Liver (tissue), 9 donors: ENCODE measurements around the gene BRF1. TPM values are rescaled to one million over a fixed set of nuclear protein-coding genes. Genes with fewer than 3 reads are reported as not detected.

ENCODE experiments used
- DNase-seq: peaks from one replicate; pipeline ENCODE4 v3.0.0-alpha.2; 2017; ENCODE audit warnings: low spot score
- H3K27ac ChIP-seq, 2 donors: one replicate each; pipeline ENCODE4 v1.7.0; 2013; ENCODE audit warnings: inconsistent platforms in 2 of 2, low read length in 2 of 2, control low read depth in 1 of 2, low read depth in 1 of 2, mild to moderate bottlenecking in 1 of 2
- H3K27me3 ChIP-seq, 4 donors: one replicate each; pipeline versions ENCODE4 v1.6.1 to v1.7.0; 2013; ENCODE audit warnings: low read length in 3 of 4, inconsistent platforms in 1 of 4, mild to moderate bottlenecking in 1 of 4, moderate library complexity in 1 of 4; ENCODE audit not compliant: control insufficient read depth in 4 of 4, insufficient read depth in 4 of 4
- H3K36me3 ChIP-seq, 4 donors: one replicate each; pipeline versions ENCODE4 v1.6.1 to v1.7.0; 2013; ENCODE audit warnings: low read length in 3 of 4, mild to moderate bottlenecking in 3 of 4, low read depth in 1 of 4, moderate library complexity in 1 of 4; ENCODE audit not compliant: control insufficient read depth in 4 of 4, insufficient read depth in 3 of 4
- H3K4me1 ChIP-seq, 4 donors: one replicate each; pipeline versions ENCODE4 v1.6.1 to v1.7.0; 2013; ENCODE audit warnings: low read length in 3 of 4, mild to moderate bottlenecking in 3 of 4, moderate library complexity in 1 of 4; ENCODE audit not compliant: control insufficient read depth in 4 of 4, insufficient read depth in 4 of 4
- H3K4me3 ChIP-seq, 3 donors: one replicate each; pipeline versions ENCODE4 v1.6.1 to v1.7.0; 2013; ENCODE audit warnings: low read length in 3 of 3, control low read depth in 1 of 3, low read depth in 1 of 3, mild to moderate bottlenecking in 1 of 3
- H3K9ac ChIP-seq, 2 donors: one replicate each; pipeline ENCODE4 v1.7.0; 2013; ENCODE audit warnings: low read length in 2 of 2, mild to moderate bottlenecking in 2 of 2, moderate library complexity in 2 of 2, control low read depth in 1 of 2, low read depth in 1 of 2
- H3K9me3 ChIP-seq, 4 donors: one replicate each; pipeline versions ENCODE4 v1.6.1 to v1.7.0; 2013; ENCODE audit warnings: low read length in 3 of 4; ENCODE audit not compliant: control insufficient read depth in 4 of 4
- EGR1 ChIP-seq, 2 donors: IDR thresholded peaks; 2 replicates each; pipeline ENCODE4 v1.6.1; 2016 to 2018; ENCODE audit warnings: antibody characterized with exemption in 2 of 2, low read depth in 2 of 2
- FOXA1 ChIP-seq: IDR thresholded peaks from 2 replicates; pipeline ENCODE4 v1.6.1; 2016; ENCODE audit warnings: antibody characterized with exemption
- FOXA2 ChIP-seq: IDR thresholded peaks from 2 replicates; pipeline ENCODE4 v1.6.1; 2016; ENCODE audit warnings: antibody characterized with exemption
- GABPA ChIP-seq, 2 donors: IDR thresholded peaks in 1 of 2; conservative IDR thresholded peaks in 1 of 2; 2 replicates each; pipeline ENCODE4 v1.6.1; 2016; ENCODE audit warnings: antibody characterized with exemption in 2 of 2, mild to moderate bottlenecking in 1 of 2, moderate library complexity in 1 of 2
- HNF4A ChIP-seq, 2 donors: conservative IDR thresholded peaks; 2 replicates each; pipeline ENCODE4 v1.6.1; 2016; ENCODE audit warnings: antibody characterized with exemption in 2 of 2, mild to moderate bottlenecking in 2 of 2
- HNF4G ChIP-seq: IDR thresholded peaks from 2 replicates; pipeline ENCODE4 v1.6.1; 2016; ENCODE audit warnings: antibody characterized with exemption
- JUND ChIP-seq, 2 donors: IDR thresholded peaks; 2 replicates each; pipeline ENCODE4 v1.6.1; 2016; ENCODE audit warnings: antibody characterized with exemption in 2 of 2
- RXRA ChIP-seq, 2 donors: IDR thresholded peaks; 2 replicates each; pipeline ENCODE4 v1.6.1; 2017 to 2018; ENCODE audit warnings: antibody characterized with exemption in 2 of 2, mild to moderate bottlenecking in 1 of 2
- SP1 ChIP-seq: IDR thresholded peaks from 2 replicates; pipeline ENCODE4 v1.6.1; 2018; ENCODE audit warnings: antibody characterized with exemption, mild to moderate bottlenecking
- TAF1 ChIP-seq: conservative IDR thresholded peaks from 2 replicates; pipeline ENCODE4 v1.6.1; 2016; ENCODE audit warnings: antibody characterized with exemption, mild to moderate bottlenecking
- YY1 ChIP-seq: IDR thresholded peaks from 2 replicates; pipeline ENCODE4 v1.6.1; 2016; ENCODE audit warnings: antibody characterized with exemption, mild to moderate bottlenecking
- WGBS: extraction: QIAGEN DNeasy Blood & Tissue Kit; methylation state at CpG from one replicate; pipeline ENCODE4 v1.1.7; 2013; 5-methylcytosine and 5-hydroxymethylcytosine counted together
- polyA plus RNA-seq, 2 donors: library from polyadenylated mRNA; stranded (reverse) in 1 of 2; unstranded in 1 of 2; fragments of 200-250 nt in 1 of 2; fragments of >200 nt in 1 of 2; fragmentation: Nextera tagmentation in 1 of 2; extraction: Ambion mirVana in 1 of 2; gene quantifications; one replicate each; pipeline versions ENCODE4 v1.2.1 to v1.2.3, GENCODE V29; 2013 to 2015
- total RNA-seq, 2 donors: library from RNA; depleted of rRNA; stranded (reverse); fragments of >200 nt; gene quantifications; one replicate each; pipeline ENCODE4 v1.2.3, GENCODE V29; 2014
- TF ChIP-seq, protein P1 (sequence below): IDR thresholded peaks from 2 replicates; pipeline ENCODE4 v1.6.1; 2016; ENCODE audit warnings: antibody characterized with exemption
- TF ChIP-seq, protein P2 (sequence below): IDR thresholded peaks from 2 replicates; pipeline ENCODE4 v1.6.1; 2016; ENCODE audit warnings: antibody characterized with exemption
- TF ChIP-seq, protein P3 (sequence below): IDR thresholded peaks from 2 replicates; pipeline ENCODE4 v1.6.1; 2016; ENCODE audit warnings: antibody characterized with exemption, mild to moderate bottlenecking
- donor health status: healthy.
- donor health status: healthy.
- donor health status: healthy.
- donor health status: healthy.
- donor health status: healthy.

BRF1 gene
- total and polyA plus RNA-seq, 4 donors = 4.6 to 24.1 (median 10.6) TPM

DNA sequence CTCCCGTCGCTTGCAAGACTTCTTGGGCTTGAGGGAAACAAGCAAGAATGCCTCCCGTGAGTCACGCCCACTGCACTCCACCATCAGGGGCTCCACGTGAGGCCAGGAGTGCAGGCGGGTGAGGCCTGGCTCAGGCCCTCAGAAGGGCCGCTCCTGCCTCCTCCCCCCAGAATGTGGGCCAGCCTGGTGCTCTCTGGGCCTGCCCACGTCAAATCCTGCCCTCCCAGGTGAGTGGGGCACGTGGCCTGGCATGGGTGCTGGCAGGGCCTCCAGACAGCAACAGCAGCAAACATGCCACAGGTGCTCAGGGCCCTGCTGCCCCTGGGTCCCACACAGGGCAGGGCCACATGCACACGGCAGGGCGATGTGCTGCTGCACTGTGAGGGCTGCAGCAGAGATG lies 83.0 kb downstream of the BRF1 start:
- Histone ChIP-seq H3K27me3 (no peaks in the 10 kb centered on the region), H3K9me3 (no peaks in the 10 kb centered on the region), H3K36me3 (peaks cover 0 to 35% (median 4%) of the 10 kb centered on the region in 4 donors), H3K4me1 (peaks cover 0 to 9% (median 5%) of the 10 kb centered on the region in 4 donors), H3K27ac (no peak overlapping the region), H3K9ac (no peak overlapping the region), H3K4me3 (no peak overlapping the region)
- WGBS = 96% methylated on average over 11 of the region's 11 CpGs
- TF ChIP-seq FOXA2 = no peak
- TF ChIP-seq YY1 = no peak
- TF ChIP-seq, protein P1, sequence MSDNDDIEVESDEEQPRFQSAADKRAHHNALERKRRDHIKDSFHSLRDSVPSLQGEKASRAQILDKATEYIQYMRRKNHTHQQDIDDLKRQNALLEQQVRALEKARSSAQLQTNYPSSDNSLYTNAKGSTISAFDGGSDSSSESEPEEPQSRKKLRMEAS = no peak
- DNase-seq = no peak

DNA sequence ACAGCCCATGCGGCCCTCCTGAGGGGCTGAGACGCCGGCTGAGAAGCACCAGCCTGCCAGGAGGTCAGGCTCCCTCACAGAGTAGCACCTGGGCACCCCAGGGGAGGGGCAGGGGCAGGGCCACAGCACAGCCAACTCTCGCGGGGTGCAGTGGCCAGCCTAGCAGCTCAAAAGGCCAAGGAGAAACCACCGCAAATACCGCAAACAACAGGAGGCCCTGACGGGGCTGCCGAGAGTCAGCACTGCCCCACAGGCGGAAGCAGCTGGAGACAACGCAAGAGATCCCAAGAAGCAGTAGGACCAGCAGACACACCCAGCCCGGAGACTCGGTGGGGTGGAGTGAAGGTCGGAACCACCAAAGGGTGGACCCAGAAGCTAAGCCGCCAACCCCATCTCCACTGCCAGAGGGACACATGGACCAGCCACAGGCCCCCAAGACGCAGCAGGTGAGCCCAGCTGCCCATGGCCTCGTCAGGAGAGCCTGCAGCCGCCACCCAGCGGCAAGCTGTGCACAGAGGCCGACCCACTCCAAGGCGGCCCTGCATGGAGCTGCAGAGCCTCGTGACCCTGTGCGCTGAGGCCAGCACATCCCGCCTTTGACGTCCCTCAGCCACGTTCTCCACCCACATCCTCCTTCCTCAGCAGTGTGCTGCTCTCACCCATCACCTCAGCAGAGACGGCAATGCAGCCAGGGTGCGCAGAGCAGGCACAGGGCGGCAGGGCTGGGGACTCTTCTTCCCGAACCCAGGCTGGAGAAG lies 84.1 kb downstream of the BRF1 start:
- DNase-seq = no peak
- H3K36me3 ChIP-seq = peaks cover 0 to 39% (median 4%) of the 10 kb centered on the region in 4 donors
- no peak overlapping the region for H3K4me3 ChIP-seq
- no peaks in the 10 kb centered on the region for H3K9me3 ChIP-seq
- no peaks in the 10 kb centered on the region for H3K27me3 ChIP-seq
- TF ChIP-seq JUND (IDR thresholded peaks at IDR 0.05) = no peak
- peaks cover 0 to 9% (median 5%) of the 10 kb centered on the region in 4 donors for H3K4me1 ChIP-seq
- H3K9ac ChIP-seq = no peak overlapping the region
- WGBS = 95% methylated on average over 30 of the region's 30 CpGs
- no peak overlapping the region for H3K27ac ChIP-seq

DNA sequence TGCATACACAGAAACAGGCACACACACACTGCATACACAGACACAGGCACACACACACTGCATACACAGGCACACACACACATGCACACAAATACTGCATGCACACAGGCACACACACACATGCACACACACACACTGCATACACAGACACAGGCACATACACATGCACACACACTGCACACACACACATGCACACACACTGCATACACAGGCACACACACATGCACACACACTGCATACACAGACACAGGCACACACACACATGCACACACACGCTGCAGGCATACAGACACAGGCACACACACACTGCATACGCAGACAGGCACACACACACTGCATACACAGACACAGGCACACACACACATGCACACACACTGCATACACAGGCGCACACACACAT lies 85.2 kb downstream of the BRF1 start:
- Histone ChIP-seq H3K4me1 (peaks cover 0 to 2% (median 0%) of the 10 kb centered on the region in 4 donors), H3K9ac (no peak overlapping the region), H3K27me3 (no peaks in the 10 kb centered on the region), H3K36me3 (peaks cover 0 to 43% (median 4%) of the 10 kb centered on the region in 4 donors), H3K9me3 (no peaks in the 10 kb centered on the region), H3K27ac (no peak overlapping the region), H3K4me3 (no peak overlapping the region)
- no peak for DNase-seq
- 98% methylated on average over 3 of the region's 3 CpGs for WGBS
- no peak for TF ChIP-seq HNF4G
- TF ChIP-seq SP1 = no peak
- TF ChIP-seq, protein P2, sequence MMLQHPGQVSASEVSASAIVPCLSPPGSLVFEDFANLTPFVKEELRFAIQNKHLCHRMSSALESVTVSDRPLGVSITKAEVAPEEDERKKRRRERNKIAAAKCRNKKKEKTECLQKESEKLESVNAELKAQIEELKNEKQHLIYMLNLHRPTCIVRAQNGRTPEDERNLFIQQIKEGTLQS = no peak
- no peak for TF ChIP-seq TAF1
- no peak for TF ChIP-seq FOXA1
- TF ChIP-seq HNF4A (conservative IDR thresholded peaks at IDR 0.05) = no peak
- no peak for TF ChIP-seq EGR1 (IDR thresholded peaks at IDR 0.05; ENCODE audit: low read depth in 2 of 2)
- TF ChIP-seq, protein P3, sequence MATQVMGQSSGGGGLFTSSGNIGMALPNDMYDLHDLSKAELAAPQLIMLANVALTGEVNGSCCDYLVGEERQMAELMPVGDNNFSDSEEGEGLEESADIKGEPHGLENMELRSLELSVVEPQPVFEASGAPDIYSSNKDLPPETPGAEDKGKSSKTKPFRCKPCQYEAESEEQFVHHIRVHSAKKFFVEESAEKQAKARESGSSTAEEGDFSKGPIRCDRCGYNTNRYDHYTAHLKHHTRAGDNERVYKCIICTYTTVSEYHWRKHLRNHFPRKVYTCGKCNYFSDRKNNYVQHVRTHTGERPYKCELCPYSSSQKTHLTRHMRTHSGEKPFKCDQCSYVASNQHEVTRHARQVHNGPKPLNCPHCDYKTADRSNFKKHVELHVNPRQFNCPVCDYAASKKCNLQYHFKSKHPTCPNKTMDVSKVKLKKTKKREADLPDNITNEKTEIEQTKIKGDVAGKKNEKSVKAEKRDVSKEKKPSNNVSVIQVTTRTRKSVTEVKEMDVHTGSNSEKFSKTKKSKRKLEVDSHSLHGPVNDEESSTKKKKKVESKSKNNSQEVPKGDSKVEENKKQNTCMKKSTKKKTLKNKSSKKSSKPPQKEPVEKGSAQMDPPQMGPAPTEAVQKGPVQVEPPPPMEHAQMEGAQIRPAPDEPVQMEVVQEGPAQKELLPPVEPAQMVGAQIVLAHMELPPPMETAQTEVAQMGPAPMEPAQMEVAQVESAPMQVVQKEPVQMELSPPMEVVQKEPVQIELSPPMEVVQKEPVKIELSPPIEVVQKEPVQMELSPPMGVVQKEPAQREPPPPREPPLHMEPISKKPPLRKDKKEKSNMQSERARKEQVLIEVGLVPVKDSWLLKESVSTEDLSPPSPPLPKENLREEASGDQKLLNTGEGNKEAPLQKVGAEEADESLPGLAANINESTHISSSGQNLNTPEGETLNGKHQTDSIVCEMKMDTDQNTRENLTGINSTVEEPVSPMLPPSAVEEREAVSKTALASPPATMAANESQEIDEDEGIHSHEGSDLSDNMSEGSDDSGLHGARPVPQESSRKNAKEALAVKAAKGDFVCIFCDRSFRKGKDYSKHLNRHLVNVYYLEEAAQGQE = no peak
- TF ChIP-seq GABPA (IDR thresholded peaks at IDR 0.05 in 1 of 2, conservative IDR thresholded peaks at IDR 0.05 in 1 of 2) = no peak
- TF ChIP-seq RXRA (IDR thresholded peaks at IDR 0.05) = no peak
- TF ChIP-seq YY1 = no peak
